Right renal pelvis (tissue), 4 donors: ENCODE measurements around the gene LBH. TPM values are rescaled to one million over a fixed set of nuclear protein-coding genes. Genes with fewer than 3 reads are reported as not detected.

ENCODE experiments used
- DNase-seq, 4 donors: peaks; one replicate each; pipeline ENCODE4 v3.0.0-alpha.2; 2013; ENCODE audit warnings: low read depth in 4 of 4, low spot score in 3 of 4, missing footprints in 1 of 4
- polyA plus RNA-seq, 4 donors: library from polyadenylated mRNA; unstranded; fragments of 120-200 nt; gene quantifications; one replicate each; pipeline ENCODE4 v1.2.1, GENCODE V29; 2013; ENCODE audit not compliant: insufficient read length in 4 of 4

Gene LBH
- polyA plus RNA-seq, 4 donors, result 106 to 126 (median 113) TPM

DNA sequence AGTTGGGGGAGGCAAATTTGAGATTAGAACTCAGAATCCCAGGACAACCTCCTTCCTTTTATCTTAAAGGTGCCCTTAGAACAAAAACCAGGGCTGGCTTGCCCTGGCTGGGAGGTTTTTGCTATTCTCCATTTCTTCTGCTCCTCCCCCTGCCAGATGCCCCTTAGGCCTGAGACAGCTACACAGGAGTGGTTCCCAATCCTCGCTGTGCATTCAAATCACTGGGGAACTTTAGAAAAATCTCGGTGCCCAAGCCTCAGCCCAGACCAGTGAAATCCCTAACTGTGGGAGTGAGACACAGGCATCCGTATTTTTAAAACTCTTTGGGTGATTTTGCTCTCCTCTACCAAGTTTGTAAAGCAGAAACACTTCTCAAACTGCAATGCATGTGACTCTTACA, 38.8 kb downstream of the LBH start:
- DNase-seq, result no peak

DNA sequence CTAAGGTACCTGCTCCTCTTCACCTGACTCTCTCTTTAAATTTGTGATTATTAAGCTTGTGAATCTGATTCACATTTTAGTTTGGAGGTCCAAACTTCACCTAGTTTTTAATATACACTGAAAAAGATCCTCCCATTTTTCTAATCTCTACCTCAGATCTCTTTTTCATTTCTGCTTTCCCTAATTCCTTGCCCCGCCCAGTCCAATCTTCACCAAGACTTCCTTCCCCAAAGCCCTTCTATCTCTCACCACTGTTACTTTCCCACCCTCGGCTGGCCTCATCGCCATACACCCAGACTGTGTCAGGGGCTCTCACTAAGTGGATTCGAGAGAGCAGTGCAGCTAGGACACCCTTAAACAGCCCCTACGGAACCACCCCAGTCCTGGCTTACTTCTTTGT, 40.0 kb downstream of the LBH start:
- no peak for DNase-seq

DNA sequence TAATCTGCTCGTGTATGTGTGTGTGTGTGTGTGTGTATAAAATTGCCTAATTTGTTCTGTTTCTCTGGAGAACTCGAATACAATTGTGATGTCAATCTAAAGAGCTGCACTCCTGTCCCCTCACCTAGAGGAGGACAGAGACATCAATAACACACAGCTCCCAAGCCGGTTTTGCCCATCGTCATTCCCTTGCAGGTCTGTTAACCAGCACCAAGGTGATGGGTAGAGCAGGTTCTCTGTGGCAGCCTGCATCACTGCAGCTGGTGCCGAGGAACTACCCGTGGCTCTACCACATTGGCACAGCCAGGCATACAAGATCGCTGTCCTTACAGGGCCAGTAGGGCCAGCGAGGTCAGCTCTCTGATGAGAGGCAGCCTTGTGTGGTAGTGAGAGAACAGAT, 41.0 kb downstream of the LBH start:
- no peak for DNase-seq

DNA sequence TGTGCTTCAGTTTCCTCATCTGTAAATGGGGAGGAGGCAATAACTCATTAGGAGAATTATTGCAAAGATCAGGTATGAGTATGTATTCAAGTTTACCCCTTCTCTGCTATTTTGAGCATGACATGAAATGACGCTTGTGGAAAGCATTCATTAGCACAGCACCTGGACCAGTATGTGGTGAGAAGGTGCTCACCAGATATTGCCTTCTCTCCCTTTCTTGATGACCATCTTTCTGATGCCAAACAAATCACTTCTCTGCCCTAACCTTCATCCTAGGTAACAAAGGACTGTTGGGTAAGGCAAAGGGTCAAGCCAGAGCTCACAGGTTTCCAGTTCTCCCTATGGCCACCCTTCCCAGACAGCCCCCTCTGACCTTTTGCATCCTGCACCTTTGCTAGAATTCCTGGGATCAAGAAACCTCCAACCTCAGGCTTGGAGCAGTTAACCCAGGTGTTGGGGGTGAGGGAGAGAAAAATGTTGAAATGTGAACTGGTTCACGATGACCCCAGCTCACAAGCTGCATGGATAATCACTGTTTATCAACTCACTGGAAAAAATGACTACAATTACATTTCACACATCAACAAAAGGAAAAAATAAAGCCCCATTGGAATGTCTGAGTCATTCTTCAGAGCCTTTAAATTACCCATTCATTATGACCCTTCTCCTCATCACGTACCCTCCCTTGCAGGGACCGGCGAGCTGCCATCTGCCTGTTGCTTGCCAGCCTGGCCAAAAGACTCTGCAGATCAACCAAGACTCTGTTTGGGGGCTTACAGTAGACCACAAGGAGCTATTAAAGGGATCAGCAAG, 41.6 kb downstream of the LBH start:
- DNase-seq, result no peak

DNA sequence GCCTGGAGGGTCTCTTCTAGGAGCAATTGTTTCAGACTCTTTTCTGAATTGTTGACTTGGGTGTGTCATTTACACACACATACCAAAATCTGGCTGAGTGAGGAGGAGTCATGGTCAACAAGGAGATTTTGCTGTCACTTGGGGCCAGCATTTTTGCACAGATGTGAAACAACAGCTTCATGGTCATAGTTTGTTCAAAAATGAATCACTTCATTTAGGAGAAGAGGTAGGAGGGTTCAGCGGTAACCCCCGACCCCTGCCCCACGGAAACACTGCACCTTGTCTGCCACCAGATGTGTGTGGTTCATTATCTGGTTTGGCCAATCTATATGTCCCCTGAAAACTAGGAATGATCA, 42.2 kb downstream of the LBH start:
- DNase-seq, result no peak

DNA sequence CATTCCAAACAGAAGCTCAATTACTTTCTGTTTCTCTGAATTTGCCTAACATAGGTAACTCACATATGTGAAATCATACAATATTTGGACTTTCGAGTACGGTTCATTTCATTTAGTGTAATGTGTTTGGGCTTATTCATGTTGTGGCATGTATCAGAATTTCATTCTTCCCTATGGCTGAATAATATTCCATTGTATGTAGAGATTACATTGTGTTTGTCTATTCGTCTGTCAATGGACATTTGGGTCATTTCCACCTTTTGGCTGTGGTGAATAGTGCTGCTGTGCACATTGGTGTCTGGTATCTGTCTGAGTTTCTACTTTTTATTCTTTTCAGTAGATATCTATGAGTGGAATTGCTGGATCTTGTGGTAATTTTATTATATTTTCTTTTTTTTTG, 43.9 kb downstream of the LBH start:
- no peak for DNase-seq

- DNase-seq, result no peak
Measured at GRCh38 chr2:30276455-30276911, 45.1 kb downstream of the LBH start.

DNA sequence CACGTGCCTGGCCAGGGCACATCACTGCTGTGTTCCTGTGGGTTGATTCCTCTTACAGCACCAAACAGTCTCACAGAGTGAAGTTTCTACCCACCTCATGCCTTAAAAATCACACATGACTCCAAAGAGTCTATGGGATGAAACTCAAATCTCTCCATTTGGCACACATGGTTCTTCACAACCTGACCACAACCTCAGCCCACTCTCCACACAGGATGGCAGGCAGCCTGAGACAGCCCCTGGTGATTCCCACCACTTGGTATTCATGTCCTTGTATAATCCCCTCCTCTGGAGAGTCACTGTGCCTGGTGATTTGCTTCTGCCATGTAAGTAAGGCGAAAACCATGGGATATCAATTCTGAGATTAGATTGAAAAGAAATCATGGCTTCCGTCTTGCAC, 46.2 kb downstream of the LBH start:
- DNase-seq, result no peak

DNA sequence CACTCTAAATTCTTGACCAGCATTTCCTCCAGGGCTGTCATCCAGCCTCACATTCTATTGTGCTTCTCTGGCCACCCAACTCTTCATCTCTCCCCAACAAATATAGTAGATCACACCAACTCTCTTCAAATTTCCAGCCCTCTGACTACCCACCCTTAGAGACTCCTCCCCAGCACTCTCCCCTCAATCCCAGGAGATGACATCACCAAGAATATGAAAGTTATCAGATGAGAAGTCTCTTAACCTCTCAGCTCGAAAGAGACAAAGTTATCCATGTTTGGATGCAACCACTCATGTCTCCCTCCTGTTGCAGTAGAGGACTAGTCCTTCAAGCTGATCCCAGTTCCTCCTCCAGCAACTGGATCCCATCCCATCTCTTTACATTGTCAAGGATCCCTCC, 47.1 kb downstream of the LBH start:
- DNase-seq, result no peak

DNA sequence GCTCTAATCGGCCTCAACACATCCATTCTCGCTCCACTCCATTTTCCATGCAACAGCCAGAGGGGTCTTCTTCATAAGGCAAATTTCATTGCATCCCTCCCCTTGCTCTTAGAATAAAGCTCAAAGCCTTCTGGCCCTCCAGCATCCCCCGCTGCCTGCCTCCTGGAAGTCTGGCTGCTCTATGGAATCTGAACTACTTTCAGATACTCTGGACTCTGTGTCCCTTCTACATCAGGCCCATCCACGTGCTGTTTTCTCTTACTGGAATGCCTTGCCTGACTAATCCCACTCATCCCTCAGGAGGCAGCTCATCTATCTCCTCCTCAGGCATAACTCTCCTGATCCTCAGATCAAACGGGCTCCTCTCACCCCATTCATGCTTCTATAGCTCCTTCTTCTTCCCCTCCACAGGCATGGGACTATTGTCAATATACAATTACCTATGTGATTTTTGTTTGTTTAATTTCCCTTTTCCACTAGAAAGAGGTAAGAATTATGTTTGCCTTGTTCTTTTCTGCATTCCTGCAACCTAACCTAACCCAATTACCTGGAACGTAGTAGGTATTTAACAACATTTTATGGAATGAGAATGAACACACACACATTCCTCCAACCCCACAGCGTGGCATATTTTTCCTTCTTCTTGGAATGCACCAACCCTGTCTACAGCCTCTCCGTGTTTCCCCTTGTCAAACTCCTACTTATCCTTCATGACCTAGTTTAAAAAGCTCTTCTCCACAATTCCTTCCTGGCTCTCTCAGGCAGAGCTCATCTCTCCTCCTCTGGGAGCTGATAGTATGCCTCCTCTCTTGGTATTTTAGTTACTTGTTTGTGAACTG, 49.5 kb downstream of the LBH start:
- DNase-seq, result no peak

DNA sequence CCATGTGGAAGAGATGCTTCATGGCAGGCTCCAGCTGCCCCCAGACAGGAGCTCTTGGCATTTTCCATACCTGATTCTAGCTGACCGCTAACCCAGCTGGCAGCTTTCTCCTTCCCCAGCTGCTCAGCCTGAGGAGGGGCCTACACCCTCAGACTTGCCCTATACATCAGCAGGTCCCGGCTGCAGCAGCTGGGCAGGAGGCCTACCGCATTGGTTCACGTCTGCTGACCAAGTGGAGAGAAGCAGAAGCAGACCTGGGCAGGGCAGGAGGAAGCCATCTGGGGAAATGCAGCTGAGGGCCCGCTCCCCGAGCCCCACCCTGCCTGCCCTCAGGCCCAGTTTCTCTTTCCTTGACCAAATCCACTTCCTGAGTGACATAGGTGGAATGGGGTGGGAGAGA, 50.7 kb downstream of the LBH start:
- DNase-seq, result no peak

DNA sequence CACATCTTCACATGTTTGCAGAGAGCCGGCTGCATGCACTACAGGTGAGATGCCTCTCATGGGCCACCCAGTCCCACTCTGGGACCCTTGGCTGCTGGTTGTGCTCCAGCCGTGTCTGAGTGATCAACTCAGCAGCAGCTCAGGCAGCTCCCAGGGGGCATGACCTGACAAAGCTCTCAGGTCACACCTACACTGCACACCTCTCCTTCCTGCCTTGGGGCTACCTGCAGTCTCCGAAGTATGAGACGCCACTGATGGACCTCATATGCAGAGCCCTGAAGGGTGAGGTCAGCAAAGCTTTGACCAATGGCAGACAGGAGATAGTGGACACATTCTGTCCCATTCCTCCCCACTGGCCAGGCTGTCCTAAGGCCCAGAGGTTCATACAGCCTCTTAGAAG, 51.4 kb downstream of the LBH start:
- no peak for DNase-seq

GRCh38 chr2:30283931-30284565, 52.7 kb downstream of the LBH start:
- no peak for DNase-seq

DNA sequence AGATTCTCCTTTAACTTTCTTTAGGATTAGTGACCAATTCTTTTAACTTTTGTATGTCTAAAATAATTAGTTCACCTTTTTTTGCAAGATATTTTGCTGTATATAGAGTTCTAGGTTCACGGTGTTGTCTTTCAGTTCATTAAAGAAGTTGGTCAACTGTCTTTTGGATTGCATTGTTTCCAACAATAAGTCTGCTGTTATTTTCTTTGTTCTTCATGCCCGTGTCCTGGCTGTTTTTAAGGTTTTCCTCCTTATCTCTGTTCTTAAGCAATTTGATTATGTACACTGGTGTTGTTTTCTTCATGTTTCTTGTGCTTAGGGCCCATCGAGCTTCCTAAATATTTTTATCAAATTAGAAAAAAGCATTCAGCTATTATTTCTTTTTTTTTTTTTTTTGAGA, 54.4 kb downstream of the LBH start:
- DNase-seq, result no peak

GRCh38 chr2:30287190-30287840, 56.0 kb downstream of the LBH start:
- no peak for DNase-seq

- DNase-seq, result no peak
Measured at GRCh38 chr2:30287857-30288513, 56.7 kb downstream of the LBH start.

- DNase-seq, result no peak
Measured at GRCh38 chr2:30288561-30288960, 57.2 kb downstream of the LBH start.

DNA sequence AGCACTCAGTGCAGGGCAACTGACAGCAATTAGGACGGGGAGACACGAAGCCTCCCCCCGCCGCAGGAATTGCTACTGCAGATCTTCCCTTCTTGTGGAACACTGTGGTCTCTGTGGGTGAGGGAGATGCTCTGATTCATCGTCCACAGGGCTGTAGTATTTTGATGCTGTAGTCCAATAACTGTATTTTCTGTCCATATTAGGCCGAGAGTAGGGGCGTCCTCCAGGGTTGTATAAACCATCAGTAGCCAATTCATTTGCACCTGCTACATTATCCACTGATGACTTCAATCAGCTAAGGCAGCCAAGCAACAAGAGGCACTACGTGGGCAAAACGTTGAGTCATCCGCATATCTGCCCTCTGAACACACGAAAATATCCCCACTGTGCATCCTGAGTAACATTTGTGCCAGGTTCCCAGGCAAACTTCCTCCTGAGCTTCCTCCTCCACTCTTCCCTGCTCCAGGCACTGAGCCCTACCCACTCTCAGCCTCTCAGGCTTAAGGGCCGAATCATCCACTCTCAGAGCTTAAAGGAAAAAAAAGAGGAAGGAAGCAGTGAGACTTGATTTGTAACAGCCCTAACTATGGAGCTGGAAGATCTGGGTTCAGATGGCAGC, 62.1 kb downstream of the LBH start:
- DNase-seq, result no peak

- DNase-seq, result no peak
Measured at GRCh38 chr2:30294133-30294532, 62.8 kb downstream of the LBH start.

- no peak for DNase-seq
Measured at GRCh38 chr2:30296496-30296895, 65.2 kb downstream of the LBH start.
